Neural cell (in vitro differentiated cells): ENCODE data around the gene CD84. TPM values are rescaled to one million over a fixed set of nuclear protein-coding genes. Genes with fewer than 3 reads are reported as not detected.

Source experiments
- H2AFZ ChIP-seq: fragments of 200-600, 300-800 bp; sonication (generic), shearing (Covaris generic); 2 replicates; pipeline ENCODE4 v1.6.0; 2014; ENCODE audit warnings: low read depth, mild to moderate bottlenecking, antibody characterized with exemption, low read length, moderate library complexity
- H3F3A ChIP-seq: fragments of 200-600 bp; shearing (Covaris generic); 2 replicates; pipeline ENCODE4 v1.6.1; 2016; ENCODE audit warnings: mild to moderate bottlenecking, moderate library complexity, mixed read lengths, antibody characterized with exemption, low read length; ENCODE audit not compliant: insufficient read depth, poor library complexity, severe bottlenecking
- H3K27ac ChIP-seq: fragments of 200-600, 300-800 bp; sonication (generic), shearing (Covaris generic); 2 replicates; pipeline ENCODE4 v1.5.1; 2014; ENCODE audit warnings: mild to moderate bottlenecking, low read length, moderate library complexity
- H3K27me3 ChIP-seq: fragments of 300-800, 200-600 bp; sonication (generic), shearing (Covaris generic); 2 replicates; pipeline ENCODE4 v1.6.0; 2014; ENCODE audit warnings: mild to moderate bottlenecking, low read depth, low read length, moderate library complexity; ENCODE audit not compliant: insufficient read depth
- H3K36me3 ChIP-seq: fragments of 300-800, 200-600 bp; sonication (generic), shearing (Covaris generic); 2 replicates; pipeline ENCODE4 v1.5.1; 2014; ENCODE audit warnings: mild to moderate bottlenecking, antibody characterized with exemption, low read length, moderate library complexity; ENCODE audit not compliant: insufficient read depth
- H3K4me2 ChIP-seq: fragments of 300-800, 200-600 bp; sonication (generic), shearing (Covaris generic); 2 replicates; pipeline ENCODE4 v1.6.0; 2014; ENCODE audit warnings: mild to moderate bottlenecking, low read length
- H3K4me3 ChIP-seq: fragments of 300-800, 200-600 bp; sonication (generic), shearing (Covaris generic); 2 replicates; pipeline ENCODE4 v1.5.1; 2014; ENCODE audit warnings: mild to moderate bottlenecking, low read length, moderate library complexity
- H3K79me2 ChIP-seq: fragments of 200-600 bp; shearing (Covaris generic); replicated peaks from 2 replicates; pipeline ENCODE4 v1.6.0; 2014; ENCODE audit warnings: mild to moderate bottlenecking, low read length, moderate library complexity; ENCODE audit not compliant: insufficient read depth
- H3K9ac ChIP-seq: fragments of 300-800, 200-600 bp; sonication (generic), shearing (Covaris generic); 2 replicates; pipeline ENCODE4 v1.6.1; 2016; ENCODE audit warnings: mild to moderate bottlenecking, low read length, mixed read lengths
- H3K9me2 ChIP-seq: fragments of 200-600 bp; shearing (Covaris generic); 2 replicates; pipeline ENCODE4 v1.6.1; 2016; ENCODE audit warnings: mild to moderate bottlenecking, low read length, mixed read lengths; ENCODE audit not compliant: insufficient read depth
- H3K9me3 ChIP-seq: fragments of 200-600, 300-800 bp; sonication (generic), shearing (Covaris generic); 2 replicates; pipeline ENCODE4 v1.6.1; 2016; ENCODE audit warnings: mild to moderate bottlenecking, mixed run types, low read length, moderate library complexity, mixed read lengths
- H4K20me1 ChIP-seq: fragments of 200-600 bp; shearing (Covaris generic); 2 replicates; pipeline ENCODE4 v1.6.1; 2016; ENCODE audit warnings: mild to moderate bottlenecking, mixed run types; ENCODE audit not compliant: insufficient read depth
- CTCF ChIP-seq: fragments of 450-650 bp; IDR thresholded peaks from 2 replicates; pipeline ENCODE4 v1.5.1; 2014; ENCODE audit warnings: antibody characterized with exemption, mild to moderate bottlenecking, moderate library complexity; ENCODE audit not compliant: poor library complexity, severe bottlenecking
- EP300 ChIP-seq: fragments of 450-650 bp; conservative IDR thresholded peaks from 2 replicates; pipeline ENCODE4 v1.6.1; 2014; ENCODE audit warnings: antibody characterized with exemption, mild to moderate bottlenecking, moderate library complexity; ENCODE audit not compliant: poor library complexity, severe bottlenecking
- EZH2 ChIP-seq: fragments of 200-600, 300-800 bp; shearing (Covaris generic), sonication (generic); IDR thresholded peaks from 2 replicates; pipeline ENCODE4 v1.6.1; 2014; ENCODE audit warnings: antibody characterized with exemption, low read length, borderline replicate concordance, mild to moderate bottlenecking; ENCODE audit not compliant: insufficient read depth, poor library complexity, severe bottlenecking
- MXI1 ChIP-seq: fragments of 450-650 bp; conservative IDR thresholded peaks from 2 replicates; pipeline ENCODE4 v1.6.1; 2014; ENCODE audit warnings: antibody characterized with exemption, mild to moderate bottlenecking; ENCODE audit not compliant: poor library complexity, severe bottlenecking
- POLR2AphosphoS5 ChIP-seq: IDR thresholded peaks from 2 replicates; pipeline ENCODE4 v1.6.1; 2012
- RAD21 ChIP-seq: fragments of 450-650 bp; conservative IDR thresholded peaks from 2 replicates; pipeline ENCODE4 v1.6.1; 2014; ENCODE audit warnings: antibody characterized with exemption, mild to moderate bottlenecking, moderate library complexity
- REST ChIP-seq: IDR thresholded peaks from 2 replicates; pipeline ENCODE4 v1.6.1; 2012; ENCODE audit warnings: borderline replicate concordance
- SMC3 ChIP-seq: fragments of 450-650 bp; conservative IDR thresholded peaks from 2 replicates; pipeline ENCODE4 v1.6.1; 2014; ENCODE audit warnings: antibody characterized with exemption, mild to moderate bottlenecking, moderate library complexity; ENCODE audit not compliant: poor library complexity
- TAF1 ChIP-seq: IDR thresholded peaks from 2 replicates; pipeline ENCODE4 v1.6.1; 2012; ENCODE audit warnings: low read depth
- polyA plus RNA-seq: library from polyadenylated mRNA; depleted of rRNA; stranded (reverse); fragments of >200 nt; gene quantifications from 2 replicates; pipeline ENCODE4 v1.2.3, GENCODE V29; 2014

CD84 gene
- polyA plus RNA-seq, 1 donor from 2014 or later: not detected

- H3F3A ChIP-seq: no peaks in the 10 kb centered on the region
- no peak overlapping the region for H2AFZ ChIP-seq
- H3K9ac ChIP-seq: no peak overlapping the region
- no peaks in the 10 kb centered on the region for H3K9me2 ChIP-seq
- no peak overlapping the region for H3K4me3 ChIP-seq
- H3K4me2 ChIP-seq: no peak overlapping the region
- no peaks in the 10 kb centered on the region for H4K20me1 ChIP-seq
- no peak for TF ChIP-seq CTCF
- TF ChIP-seq POLR2AphosphoS5: no peak
- TF ChIP-seq EP300: no peak
- TF ChIP-seq SMC3: no peak
- TF ChIP-seq RAD21: no peak
- TF ChIP-seq TAF1: no peak
- TF ChIP-seq REST: no peak
- TF ChIP-seq EZH2: no peak
- TF ChIP-seq MXI1: no peak
- H3K9me3 ChIP-seq: no peaks in the 10 kb centered on the region
- H3K27me3 ChIP-seq: no peaks in the 10 kb centered on the region
- H3K79me2 ChIP-seq: no peaks in the 10 kb centered on the region
- no peaks in the 10 kb centered on the region for H3K36me3 ChIP-seq
- no peak overlapping the region for H3K27ac ChIP-seq
These were observed 26.6 kb upstream of the CD84 start for GRCh38 chr1:160605792-160606479.

GRCh38 chr1:160605205-160605604 is 25.9 kb upstream of the CD84 start:
- Histone ChIP-seq H3K79me2 (no peaks in the 10 kb centered on the region), H2AFZ (no peak overlapping the region), H3K4me2 (no peak overlapping the region), H3K9me3 (no peaks in the 10 kb centered on the region), H3K36me3 (no peaks in the 10 kb centered on the region), H3K27ac (no peak overlapping the region), H3K27me3 (no peaks in the 10 kb centered on the region), H3K9me2 (no peaks in the 10 kb centered on the region), H3K9ac (no peak overlapping the region), H3F3A (no peaks in the 10 kb centered on the region), H4K20me1 (no peaks in the 10 kb centered on the region), H3K4me3 (no peak overlapping the region)
- TF ChIP-seq EP300 (no peak), RAD21 (no peak), POLR2AphosphoS5 (no peak), TAF1 (no peak), MXI1 (no peak), SMC3 (no peak), EZH2 (no peak), CTCF (no peak), REST (no peak)
